LHCN-M2 (cell line): ENCODE measurements around the gene ST3GAL6. TPM values are rescaled to one million over a fixed set of nuclear protein-coding genes. Genes with fewer than 3 reads are reported as not detected.
A peak's percentile ranks its signal among the peaks of the same experiment; 100 is the strongest.

ENCODE experiments used
- DNase-seq: peaks from one replicate; pipeline ENCODE4 v3.0.0-alpha.2; 2012; ENCODE audit warnings: low read depth
- total RNA-seq: library from RNA; depleted of rRNA; stranded (reverse); fragments of >200 nt; gene quantifications from 2 replicates; pipeline ENCODE4 v1.2.3, GENCODE V29; 2014

Gene ST3GAL6
- total RNA-seq, 1 experiment from 2014 or later: 0.63 TPM

- DNase-seq: no peak
Measured at GRCh38 chr3:98777286-98777685, 14.1 kb downstream of the ST3GAL6 start.

GRCh38 chr3:98777801-98778220 is 14.7 kb downstream of the ST3GAL6 start:
- DNase-seq: peak; percentile 42

- no peak for DNase-seq
Measured at GRCh38 chr3:98778383-98778782, 15.2 kb downstream of the ST3GAL6 start.

- DNase-seq: peak; percentile 58
Measured at GRCh38 chr3:98778852-98779413, 15.8 kb downstream of the ST3GAL6 start.

- DNase-seq: no peak
Measured at GRCh38 chr3:98779541-98780335, 16.6 kb downstream of the ST3GAL6 start.

- no peak for DNase-seq
Measured at GRCh38 chr3:98780343-98780742, 17.2 kb downstream of the ST3GAL6 start.

- no peak for DNase-seq
Measured at GRCh38 chr3:98782824-98783500, 19.8 kb downstream of the ST3GAL6 start.

- no peak for DNase-seq
Measured at GRCh38 chr3:98784042-98784441, 20.9 kb downstream of the ST3GAL6 start.

GRCh38 chr3:98784666-98785600 is 21.8 kb downstream of the ST3GAL6 start:
- peak; percentile 85 for DNase-seq

GRCh38 chr3:98786364-98787006 is 23.3 kb downstream of the ST3GAL6 start:
- DNase-seq: no peak

GRCh38 chr3:98787181-98787580 is 24.0 kb downstream of the ST3GAL6 start:
- no peak for DNase-seq

GRCh38 chr3:98788651-98789050 is 25.5 kb downstream of the ST3GAL6 start:
- no peak for DNase-seq

- no peak for DNase-seq
Measured at GRCh38 chr3:98791341-98792325, 28.5 kb downstream of the ST3GAL6 start.

- no peak for DNase-seq
Measured at GRCh38 chr3:98793971-98794370, 30.8 kb downstream of the ST3GAL6 start.

GRCh38 chr3:98796334-98796733 is 33.2 kb downstream of the ST3GAL6 start:
- DNase-seq: no peak

GRCh38 chr3:98797905-98798304 is 34.8 kb downstream of the ST3GAL6 start:
- DNase-seq: no peak

GRCh38 chr3:98798820-98799219 is 35.7 kb downstream of the ST3GAL6 start:
- DNase-seq: no peak

GRCh38 chr3:98799479-98799878 is 36.3 kb downstream of the ST3GAL6 start:
- DNase-seq: no peak

- no peak for DNase-seq
Measured at GRCh38 chr3:98800401-98800800, 37.3 kb downstream of the ST3GAL6 start.
